Activated CD8-positive, alpha-beta memory T cell treated with anti-CD3 and anti-CD28 coated beads, Interleukin-2, amount 50 U/mL, for 48 hours (primary cell): Measurements from ENCODE around the gene SAPCD2.
"Not testable (repeated sequence)": the region's sequence is repeated elsewhere in the genome, so short reads cannot be mapped to it uniquely, and the experiment has no call there.

Experiments used
- DNase-seq: peaks from one replicate; pipeline ENCODE4 v3.0.0-alpha.2; 2020

SAPCD2 gene

DNA sequence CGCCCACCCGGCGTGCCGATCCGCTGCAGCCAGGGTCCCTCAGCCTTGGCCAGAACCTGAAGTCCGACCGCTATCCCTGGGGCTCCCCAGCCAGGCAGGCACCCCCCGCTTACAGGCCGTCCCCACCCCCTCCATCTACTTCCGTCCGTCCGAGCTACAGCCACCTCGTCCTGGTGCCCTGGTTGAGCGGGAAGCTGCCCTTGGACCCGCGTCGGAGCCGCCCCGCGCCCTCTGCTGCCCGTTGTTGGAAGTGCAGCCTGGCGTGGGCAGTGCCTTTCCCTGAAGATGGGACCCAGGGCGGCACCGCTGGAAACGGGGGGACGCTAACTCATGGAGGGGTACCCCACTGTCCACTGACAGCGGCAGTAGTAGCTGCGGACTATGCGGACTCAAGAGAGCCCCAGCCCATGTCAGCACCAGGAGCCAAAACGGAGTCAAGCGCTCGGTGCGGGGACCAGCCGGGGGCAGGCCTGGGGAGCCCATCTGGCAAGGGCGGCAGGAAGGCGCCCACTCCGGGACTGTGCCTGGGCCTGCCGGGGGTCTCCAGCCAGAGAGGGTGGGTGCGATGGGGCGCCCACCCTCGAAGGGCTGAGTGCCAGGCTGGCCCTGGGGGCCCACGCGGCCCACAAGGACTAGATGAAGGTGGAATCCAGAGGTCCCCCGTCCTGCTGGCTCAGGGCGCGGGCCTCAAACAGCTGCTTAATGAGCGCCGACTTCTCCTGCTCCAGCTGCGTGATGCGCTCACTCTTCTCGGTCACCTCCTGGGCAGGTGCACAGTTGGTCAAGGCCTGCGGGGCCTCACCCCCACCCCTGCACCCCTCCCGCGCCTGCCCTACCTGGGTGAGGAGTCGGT, 6.1 kb downstream of the SAPCD2 start:
- DNase-seq = peak; percentile 93

DNA sequence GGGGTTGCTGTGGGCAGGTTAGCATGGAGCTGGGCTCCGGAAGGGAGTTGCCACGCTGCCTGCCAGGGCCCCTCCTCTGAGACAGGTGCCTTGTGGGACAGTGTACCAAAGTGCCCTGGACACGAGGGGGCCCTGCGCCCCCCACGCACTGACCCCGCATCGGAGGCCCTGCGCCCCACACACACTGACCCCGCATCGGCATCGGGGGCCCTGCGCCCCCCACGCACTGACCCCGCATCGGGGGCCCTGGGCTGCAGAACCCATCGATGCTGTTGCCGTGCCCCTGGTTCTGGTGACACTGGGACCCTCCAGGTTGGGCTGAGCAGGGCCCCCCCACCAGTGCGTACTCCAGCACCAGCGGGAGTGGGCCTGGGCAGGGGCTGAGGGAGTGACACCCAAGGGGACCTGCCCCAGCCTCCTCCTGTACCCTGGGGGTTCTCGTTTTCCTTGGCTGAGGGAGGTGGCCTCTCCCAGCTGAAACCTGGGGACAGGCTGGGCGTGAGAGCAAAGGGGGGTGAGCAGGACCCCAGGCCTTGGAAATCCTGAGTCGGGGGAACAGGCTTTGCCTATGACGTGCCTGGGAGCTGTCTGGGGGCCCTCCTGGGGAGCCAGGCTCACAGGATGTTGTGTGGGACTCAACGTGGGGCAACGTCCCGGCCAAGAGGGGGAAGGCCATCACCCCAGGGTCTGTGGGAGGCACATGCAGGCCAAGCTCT, 6.9 kb downstream of the SAPCD2 start:
- no peak for DNase-seq

DNA sequence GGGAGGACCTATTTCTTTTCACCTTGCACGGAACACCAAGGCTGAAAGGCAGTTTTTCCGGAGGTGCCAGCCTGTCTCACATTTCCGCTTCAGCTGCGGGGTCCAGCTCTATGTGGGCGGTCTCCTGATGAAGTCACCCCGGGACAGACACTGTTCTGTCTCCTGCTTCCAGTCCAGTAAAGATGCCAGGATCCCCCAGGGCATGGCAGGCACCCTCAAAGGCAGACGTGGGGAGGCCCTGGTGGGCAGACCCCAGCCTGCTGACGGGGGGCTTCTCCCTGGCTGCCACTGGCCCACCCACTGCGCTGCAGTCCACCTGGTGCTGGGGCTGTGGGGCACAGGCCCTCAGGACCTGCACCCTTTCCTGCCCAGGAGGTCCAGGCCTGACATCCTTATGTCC, 7.6 kb downstream of the SAPCD2 start:
- not testable (repeated sequence) for DNase-seq

DNA sequence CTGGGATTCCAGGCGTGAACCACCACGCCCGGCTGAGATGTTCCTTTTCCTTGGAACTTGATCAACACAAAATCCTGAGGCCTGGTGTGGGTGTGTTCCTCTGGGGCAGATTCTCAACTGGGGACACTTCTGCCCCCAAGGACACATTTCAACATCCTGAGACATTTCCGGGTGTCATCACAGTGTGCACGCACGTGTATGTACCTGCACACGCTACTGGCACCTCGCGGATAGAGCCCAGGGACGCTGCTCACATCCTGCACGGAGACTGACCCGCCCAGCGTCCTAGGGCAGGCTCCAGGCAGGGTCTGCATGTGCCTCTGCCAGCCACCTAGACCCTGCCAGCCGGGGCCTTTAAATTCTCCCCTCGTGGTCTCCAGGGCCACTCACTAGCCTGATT, 8.0 kb downstream of the SAPCD2 start:
- DNase-seq = no peak

DNA sequence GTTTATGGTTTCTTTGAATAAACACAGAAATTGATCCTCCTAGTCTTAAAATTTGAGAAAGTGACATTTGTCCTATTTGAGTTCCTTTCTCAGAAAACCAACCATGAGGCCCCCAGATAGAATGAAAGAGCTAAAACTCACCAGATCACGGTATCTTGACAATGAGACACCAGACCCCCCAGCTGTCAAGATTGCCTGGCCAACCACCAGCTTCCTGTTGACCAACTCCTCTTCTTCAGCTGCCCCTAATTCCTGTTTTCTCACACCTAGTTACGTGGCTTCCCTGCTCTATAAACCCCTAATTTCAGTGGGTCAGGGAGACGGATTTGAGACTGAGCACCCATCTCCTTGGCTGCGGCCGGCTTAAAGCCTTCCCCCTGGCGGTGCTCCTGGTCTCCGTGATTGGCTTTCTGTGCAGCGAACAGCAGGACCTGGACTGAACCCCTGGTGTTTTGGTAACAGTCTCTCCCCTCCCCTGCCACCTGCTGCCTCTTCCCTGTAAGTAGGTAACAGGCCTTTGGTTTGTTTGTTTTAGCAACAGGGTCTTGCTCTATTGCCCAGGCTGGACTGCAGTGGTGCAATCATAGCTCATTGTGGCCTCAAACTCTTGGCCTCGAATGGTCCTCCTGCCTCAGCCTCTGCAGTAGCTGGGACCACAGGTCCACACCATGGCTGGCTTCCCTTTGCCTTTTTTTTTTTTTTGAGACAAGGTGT, 11.7 kb downstream of the SAPCD2 start:
- no peak for DNase-seq

DNA sequence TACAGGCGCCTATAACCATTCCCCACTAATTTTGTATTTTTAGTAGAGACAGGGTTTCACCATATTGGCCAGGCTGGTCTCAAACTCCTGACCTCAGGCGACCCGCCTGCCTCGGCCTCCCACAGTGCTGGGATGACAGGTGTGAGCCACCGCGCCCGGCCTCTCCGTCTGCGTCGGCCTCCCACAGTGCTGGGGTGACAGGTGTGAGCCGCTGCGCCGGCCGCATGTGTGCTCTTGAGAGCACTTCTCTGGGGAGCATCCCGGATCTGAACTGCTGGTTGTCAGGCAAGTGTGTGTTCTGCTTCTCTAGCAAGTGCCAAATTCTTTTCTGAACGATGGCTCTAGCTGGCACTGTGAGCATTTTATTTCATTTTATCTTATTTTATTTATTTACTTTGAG, 12.8 kb downstream of the SAPCD2 start:
- no peak for DNase-seq

DNA sequence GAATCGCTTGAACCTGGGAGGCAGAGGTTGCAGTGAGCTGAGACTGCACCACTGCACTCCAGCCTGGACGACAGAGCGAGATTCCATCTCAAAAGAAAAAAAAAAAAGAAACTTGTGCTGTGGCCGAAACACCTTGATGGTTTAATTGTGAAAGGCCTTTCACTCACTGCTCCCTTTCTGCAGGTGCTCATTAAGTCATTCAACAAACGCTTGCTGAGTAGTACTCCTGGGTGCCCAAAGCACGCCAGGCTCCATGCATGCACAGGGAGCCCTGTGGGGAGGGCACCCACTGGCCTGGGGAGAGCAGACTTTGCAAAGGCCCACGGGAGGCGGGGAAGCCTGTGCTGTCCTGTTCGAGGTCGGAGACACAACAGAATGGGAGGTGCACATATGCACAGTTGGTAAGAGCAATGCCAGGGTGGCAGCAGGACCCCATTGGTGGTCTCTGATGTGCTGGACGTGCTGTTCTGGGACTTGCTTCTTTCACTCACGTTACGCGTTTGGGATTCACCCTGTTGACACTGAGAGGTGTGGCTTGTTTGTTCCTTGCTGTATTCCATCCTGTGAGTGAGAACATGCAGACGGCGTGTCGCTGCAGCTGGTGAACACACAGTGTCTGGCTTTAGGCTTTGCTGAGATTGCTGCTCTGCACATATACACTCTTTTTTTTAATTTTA, 13.5 kb downstream of the SAPCD2 start:
- no peak for DNase-seq

DNA sequence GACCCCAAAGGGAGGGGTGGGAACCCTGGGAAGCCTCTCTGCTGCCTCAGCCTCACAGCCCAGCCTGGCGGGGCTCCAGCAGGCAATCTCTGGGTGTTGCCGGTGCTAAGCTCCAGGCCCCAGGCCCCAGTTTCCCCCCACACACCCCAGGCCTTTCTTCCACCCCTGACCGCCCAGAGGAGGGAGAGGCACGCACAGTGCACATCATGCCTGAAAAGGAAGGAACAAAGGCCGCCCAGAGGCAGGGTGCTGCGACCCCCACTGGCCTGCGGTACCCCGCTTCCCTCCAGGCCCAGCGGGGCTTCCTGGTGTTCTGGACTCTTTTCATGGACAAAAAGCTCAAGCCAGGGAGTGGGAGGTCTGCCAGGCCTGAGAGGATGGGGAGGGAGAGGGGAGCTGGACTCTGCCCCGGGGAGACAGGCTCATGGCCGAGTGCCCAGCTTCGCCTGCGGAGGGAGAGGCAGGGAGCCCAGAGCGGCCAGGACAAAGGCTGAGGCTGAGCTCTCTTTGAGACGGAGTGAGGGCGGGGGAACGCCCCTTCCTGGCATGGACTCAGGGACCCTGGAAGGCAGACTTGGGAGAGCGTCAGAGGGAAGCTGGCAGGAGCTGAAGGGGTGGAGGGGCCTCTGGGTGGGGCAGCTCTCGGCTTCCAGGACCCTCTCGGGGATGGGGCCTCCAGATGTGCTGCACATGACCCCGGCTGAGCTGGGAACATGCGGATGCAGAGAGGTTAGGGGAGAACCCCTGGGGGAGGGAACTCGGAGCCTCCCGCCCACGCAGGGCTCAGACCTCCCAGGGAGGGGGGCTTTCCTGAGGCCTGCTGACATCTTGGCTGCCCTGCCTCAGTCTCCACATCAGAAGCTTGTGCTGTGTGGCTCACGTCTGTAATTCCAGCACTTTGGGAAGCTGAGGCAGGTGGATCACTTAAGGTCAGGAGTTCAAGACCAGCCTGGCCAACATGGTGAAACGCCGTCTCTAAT, 14.7 kb downstream of the SAPCD2 start:
- DNase-seq = no peak

DNA sequence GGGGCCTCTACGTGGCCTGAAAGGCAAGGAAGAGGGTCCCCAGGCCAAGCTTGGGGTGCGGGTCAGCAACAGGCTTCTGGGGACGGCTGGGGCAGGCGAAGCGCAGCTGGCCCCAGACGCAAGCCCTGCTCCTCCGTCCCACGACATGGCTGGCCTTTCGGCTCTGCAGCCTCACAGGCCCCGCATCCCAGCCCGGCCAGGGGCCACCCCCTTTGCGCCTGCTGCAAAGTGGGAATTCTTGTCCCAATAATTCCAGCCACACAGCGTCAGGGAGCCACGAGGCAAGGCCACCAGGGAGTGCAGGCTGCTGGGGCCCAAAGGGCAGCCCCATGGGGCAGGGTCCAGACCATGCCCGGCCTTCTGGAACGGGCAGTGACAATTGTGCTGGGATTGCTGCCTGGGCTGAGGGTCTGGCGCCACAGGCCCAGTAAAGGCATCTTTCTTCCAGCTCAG, 15.4 kb downstream of the SAPCD2 start:
- DNase-seq = no peak

DNA sequence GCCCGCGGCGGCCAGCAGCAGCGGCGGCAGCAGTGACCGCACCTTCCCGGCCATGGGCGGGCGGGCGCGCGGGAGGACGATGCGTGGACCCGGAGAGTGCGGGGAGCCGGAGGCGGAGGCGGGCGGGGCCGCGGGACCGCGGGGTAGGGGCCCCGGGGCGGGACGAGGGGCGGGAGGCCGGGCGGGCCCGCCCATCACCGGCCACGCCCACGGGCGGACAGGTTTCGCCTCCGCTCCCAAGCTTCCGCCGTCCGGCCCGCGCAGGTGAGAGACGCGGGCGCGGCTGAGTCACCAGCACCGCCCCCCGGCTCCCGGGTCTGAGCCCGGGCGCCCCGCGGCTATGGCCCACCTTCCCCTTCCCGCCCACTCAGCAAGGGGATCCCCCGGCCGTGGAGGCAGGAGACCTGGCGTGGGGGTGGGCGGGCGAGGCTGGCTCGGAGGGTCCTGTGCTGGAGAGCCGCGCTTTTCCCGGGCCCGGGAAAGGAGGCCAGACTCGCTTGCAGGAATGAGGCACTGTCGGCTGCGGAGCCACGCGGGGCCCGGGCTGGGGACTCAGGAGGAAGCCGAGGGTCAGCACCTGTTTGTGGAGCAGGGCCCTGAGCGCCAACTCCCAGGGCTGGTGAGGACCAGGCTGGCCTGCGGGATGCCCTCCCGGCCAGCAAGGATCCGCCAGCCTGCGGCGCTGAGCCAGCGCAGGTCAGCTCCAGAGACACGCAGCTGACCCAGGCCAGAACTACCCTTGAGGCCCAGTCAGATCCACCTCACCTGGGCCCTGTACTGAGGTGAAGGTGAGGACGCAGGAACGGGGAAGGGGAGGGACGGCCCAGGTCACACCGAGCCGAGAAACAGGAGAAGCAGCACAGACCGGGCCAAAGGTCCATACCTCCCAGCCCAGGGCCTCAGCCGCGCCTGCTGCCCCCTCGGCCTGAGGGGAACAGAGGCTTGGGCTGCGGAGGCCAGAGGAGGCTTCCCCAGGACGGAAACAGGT, 16.1 kb downstream of the SAPCD2 start, which contains the start of gene ENTPD2:
TSS of gene ENTPD2 (minus strand) at position 118 of the 988 bp plus-strand sequence. CDS start at position 54, 64 bp downstream.
- no peak for DNase-seq

DNA sequence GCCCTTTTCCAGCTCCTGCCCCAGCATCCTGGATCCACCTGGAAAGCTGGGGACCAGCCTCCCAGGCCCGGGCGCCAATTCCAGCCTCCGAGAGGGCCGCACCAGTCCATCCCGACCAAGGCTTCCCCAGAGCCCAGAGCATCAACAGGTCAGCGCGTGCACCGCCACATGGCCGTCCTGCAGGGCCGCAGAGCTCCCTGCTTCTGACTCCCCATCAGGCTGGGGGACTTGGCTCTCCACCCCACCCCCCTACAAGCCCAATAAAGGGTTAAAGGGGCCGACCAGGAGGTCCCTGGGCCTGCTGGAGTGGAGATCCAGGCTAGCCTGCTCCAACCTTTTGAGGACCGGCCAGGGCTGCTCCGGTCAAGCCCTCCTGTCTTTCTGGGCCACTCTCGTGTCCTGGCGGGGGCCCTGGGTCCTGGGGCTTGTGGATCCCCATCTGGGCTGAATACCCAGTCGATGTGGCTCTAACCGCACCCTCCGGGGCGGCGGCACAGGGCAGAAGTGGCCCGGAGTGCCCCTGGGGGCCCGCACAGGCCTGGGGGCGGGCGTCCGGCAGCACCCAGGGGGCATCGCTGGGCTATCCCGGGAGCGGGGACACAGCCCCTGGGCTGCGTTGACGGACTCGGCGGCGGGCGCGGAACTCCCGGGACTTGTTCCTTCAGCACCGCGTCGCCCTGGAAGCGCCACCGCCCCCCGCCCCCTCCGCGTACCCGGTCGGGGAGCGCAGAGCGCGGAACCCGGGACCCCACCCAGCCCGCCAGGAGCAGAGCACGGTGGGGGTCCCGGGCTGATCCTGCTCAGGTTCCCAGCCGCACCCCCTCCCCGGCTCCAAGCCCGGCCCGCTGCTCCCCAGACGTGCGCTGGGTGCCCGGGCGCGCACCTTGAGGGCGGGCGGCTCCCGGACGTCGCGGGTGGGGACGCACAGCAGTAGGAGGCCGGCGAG, 17.1 kb downstream of the SAPCD2 start:
- no peak for DNase-seq

DNA sequence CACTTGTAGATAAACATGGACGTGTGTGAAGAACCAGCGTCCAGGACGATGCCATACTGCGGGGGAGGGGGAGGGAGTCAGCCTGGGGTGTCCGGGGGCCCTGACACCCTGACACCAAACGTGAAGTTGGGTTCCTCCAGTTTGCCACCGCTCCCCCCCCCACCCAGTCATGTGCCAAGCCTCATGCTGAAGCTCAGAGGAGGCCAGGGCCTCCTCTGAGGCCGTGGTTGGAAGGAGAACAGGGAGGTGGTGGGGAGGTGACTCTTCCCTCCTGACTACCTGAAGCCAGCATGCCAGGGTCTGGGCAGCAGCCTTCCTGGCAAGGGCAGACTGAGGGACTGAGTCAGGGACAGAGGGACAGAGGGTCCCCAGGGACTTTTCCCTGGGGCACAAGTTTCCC, 18.1 kb downstream of the SAPCD2 start:
- no peak for DNase-seq

DNA sequence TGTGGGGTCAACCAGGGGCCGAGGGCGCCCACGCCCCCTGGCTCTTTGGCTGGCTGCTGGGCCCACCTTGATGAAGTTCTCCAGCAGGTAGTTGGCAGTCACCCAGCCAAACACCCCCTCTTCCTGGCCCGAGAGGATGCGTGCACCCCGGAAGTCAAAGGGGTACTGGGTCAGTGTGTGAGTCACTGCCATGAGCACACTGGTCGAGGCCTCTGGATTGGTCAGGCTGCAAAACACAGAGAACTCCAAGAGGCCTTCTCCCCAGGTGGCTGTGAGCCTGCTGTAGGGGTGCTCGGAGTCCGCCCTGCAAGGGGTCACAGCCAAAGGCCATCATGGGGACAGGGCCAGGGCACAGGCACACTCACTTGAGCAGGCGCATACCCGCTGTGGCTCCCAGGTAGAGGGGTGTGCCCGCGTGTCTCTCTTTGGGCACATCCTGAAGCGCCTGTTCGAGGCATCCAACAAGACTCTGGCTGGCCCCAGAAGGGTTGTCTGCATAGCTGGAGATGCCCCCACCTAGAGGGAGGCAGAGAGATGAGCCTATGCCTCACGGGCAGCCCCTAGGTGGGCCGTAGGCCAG, 19.1 kb downstream of the SAPCD2 start:
- no peak for DNase-seq

DNA sequence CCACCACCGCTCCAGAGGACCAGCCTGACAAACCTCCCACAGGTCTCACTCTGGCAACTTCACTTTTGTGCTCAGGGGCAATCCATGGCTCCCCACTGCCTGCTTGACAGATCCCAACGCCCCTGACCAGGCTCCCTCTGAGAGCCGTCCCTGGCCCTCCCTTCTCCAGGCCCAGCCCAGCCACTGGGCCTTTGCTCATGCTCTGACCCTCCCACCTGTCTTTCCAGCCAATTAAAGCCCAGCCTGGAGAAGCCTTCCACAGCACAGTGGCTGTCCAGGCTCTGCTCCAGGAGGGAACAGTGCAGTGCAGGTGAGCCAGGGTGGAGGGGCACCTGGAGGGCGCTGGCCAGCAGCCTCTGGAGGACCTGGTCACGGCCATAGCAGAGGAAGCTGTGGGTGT, 19.8 kb downstream of the SAPCD2 start:
- no peak for DNase-seq

DNA sequence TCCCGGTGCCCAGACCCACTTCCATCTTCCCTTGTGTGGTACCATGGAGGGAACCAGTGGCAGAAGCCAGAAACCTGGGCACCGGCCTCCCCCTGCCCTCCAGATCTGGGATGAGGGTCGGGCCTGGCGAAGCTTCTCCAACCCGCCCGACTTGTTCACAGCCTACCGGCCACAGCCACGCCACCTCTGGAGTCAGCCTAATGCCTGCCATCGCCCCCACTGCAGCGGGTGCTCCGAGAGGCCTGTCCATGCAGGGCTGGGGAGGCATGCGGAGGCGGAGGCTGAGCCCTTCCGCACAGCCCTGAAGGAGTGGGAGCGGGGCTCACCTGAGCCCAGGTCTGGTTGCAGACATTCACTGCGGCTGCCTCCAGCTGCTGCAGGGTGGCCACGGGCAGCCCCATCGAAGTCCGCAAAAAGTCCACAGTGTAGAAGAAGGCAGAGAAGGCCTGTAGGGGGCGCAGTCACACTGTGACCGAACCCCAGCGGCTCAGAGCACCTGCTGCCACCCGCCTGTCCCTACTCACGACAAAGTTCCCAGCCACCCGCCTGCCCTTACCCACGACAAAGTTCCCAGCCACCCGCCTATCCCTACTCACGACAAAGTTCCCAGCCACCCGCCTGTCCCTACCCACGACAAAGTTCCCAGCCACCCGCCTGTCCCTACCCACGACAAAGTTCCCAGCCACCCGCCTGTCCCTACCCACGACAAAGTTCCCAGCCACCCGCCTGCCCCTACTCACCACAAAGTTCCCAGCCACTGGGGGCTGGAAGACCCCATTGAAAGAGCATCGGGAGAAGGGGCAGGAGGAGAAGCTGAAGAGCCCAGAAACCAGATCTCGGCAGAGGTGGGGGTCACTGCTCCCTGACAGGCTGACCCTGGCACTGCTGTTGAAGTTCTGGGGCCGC, 20.6 kb downstream of the SAPCD2 start:
- peak; percentile 91 for DNase-seq

DNA sequence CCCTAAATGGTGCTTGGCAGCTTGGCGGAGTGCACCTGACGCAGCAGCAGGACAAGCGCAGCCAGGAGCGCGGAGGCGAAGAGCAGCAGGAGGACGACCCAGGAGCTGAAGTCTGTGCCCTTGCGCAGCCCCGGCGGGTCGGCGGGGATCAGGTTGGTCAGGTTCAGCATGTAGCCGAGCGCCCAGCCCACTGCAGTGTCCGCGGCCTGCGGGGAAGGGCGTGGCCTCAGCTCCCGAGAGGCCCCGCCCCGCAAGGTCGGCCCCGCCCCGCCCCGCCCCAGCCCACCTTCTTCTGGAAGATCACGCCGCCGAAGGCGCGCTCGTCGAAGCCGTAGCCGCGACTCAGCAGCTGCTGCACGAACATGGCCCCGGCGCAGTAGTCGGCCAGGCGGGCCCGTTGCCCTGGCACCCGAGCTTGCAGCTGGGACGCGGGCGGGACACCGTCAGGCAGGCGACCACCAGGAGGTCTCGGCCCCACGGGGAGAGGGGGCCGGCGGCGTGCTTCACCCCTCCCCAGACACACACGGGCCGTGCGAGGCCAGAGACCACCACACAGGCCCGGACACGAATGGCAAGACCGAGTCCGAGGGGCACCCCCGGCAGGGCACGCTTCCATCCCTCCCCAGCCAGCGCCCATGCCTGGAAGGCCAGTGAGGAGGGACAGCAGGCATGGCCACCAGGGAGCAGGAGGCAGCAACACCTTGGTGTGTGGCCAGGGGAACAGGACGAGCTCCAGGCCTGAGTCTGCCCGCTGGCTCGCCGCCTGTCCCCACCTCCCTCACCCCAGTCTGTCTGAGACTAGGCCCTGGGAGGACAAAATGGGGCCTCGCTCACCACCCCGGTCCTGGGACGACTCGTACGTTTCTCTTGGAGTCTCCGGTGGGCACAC, 21.5 kb downstream of the SAPCD2 start:
- DNase-seq = no peak
